Loucy (cell line): Measurements from ENCODE around the gene LRRC34.

Experiments used
- EZH2phosphoT487 ChIP-seq: fragments of 200-600 bp; IDR thresholded peaks from 2 replicates; pipeline ENCODE4 v1.6.1; 2018; ENCODE audit warnings: antibody characterized with exemption, mild to moderate bottlenecking, moderate library complexity, borderline replicate concordance
- TF ChIP-seq, protein P1 (sequence below): fragments of 200-600 bp; sonication (generic); conservative IDR thresholded peaks from 2 replicates; pipeline ENCODE4 v1.5.1; 2014; ENCODE audit warnings: mild to moderate bottlenecking, antibody characterized with exemption, low read length

DNA sequence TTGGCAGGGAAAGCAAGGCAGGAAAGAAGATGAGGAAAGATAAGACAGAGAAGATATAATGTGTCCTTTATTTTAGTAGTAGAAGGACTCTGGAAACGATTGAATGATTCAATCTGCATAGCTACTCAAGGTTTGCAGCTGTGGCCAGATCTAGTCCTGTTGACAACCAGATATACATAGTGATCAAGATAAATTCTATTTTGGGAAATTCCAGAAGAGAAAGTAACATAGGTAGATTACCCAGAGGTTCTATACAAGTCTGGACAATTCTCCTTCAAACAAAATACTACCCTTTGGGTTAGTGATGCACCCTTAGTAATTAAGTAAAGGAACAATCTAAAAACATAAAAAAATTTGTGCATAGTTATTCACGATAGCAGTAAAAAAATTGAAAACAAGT is 57.2 kb downstream of the LRRC34 start:
- TF ChIP-seq, protein P1, sequence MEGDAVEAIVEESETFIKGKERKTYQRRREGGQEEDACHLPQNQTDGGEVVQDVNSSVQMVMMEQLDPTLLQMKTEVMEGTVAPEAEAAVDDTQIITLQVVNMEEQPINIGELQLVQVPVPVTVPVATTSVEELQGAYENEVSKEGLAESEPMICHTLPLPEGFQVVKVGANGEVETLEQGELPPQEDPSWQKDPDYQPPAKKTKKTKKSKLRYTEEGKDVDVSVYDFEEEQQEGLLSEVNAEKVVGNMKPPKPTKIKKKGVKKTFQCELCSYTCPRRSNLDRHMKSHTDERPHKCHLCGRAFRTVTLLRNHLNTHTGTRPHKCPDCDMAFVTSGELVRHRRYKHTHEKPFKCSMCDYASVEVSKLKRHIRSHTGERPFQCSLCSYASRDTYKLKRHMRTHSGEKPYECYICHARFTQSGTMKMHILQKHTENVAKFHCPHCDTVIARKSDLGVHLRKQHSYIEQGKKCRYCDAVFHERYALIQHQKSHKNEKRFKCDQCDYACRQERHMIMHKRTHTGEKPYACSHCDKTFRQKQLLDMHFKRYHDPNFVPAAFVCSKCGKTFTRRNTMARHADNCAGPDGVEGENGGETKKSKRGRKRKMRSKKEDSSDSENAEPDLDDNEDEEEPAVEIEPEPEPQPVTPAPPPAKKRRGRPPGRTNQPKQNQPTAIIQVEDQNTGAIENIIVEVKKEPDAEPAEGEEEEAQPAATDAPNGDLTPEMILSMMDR, result no peak
- TF ChIP-seq EZH2phosphoT487, result no peak
